GM12878 (cell line): ENCODE measurements around the gene C9. TPM values are rescaled to one million over a fixed set of nuclear protein-coding genes. Genes with fewer than 3 reads are reported as not detected.

ENCODE experiments used
- ATAC-seq: fragments of 200-7000 bp; cut with Tn5 transposase; 3 replicates; pipeline ENCODE4 v1.9.1; 2020; ENCODE audit warnings: mild to moderate bottlenecking, moderate library complexity
- BruUV-seq: library from RNA; stranded (reverse); fragments of 400-500 nt; replicated peaks from 2 replicates; lab custom pipeline; 2021; lab: Mats Ljungman, UMichigan
- CTCF ChIA-PET: fragments of 300-600 bp; sonication (Branson Sonifier 250); formaldehyde crosslinking; extraction: SDS; loops from one replicate; lab custom pipeline; 2021; ENCODE audit warnings: inconsistent platforms; lab: Yijun Ruan, JAX
- POLR2A ChIA-PET: fragments of 350-600 bp; formaldehyde crosslinking; extraction: SDS; loops from one replicate; lab custom pipeline; 2021; ENCODE audit warnings: inconsistent platforms; lab: Charles Lee
- RAD21 ChIA-PET: fragments of 300-600 bp; sonication (Branson Sonifier 250); formaldehyde crosslinking; loops from one replicate; lab custom pipeline; 2023; ENCODE audit warnings: antibody characterized with exemption; ENCODE audit not compliant: unreplicated experiment; lab: Charles Lee
- SMC1A ChIA-PET: fragments of 300-600 bp; sonication (Branson Sonifier 250); formaldehyde crosslinking; loops from one replicate; lab custom pipeline; 2023; ENCODE audit not compliant: unreplicated experiment, uncharacterized antibody; lab: Charles Lee
- DNase-seq: peaks from one replicate; pipeline ENCODE4 v3.0.0-alpha.2; 2011; ENCODE audit warnings: low read depth, low spot score
- FAIRE-seq: peaks from 3 replicates; lab custom pipeline; 2011; peaks lifted over from hg19 to GRCh38; lab: Jason Lieb, UNC
- H2AFZ ChIP-seq: 2 replicates; pipeline ENCODE4 v1.6.0; 2011; ENCODE audit warnings: low read depth, low read length, control low read depth; ENCODE audit not compliant: control insufficient read depth
- H3K27ac ChIP-seq: 2 replicates; pipeline ENCODE4 v1.5.1; 2011; ENCODE audit warnings: control low read depth; ENCODE audit not compliant: control insufficient read depth, insufficient read depth
- H3K27me3 ChIP-seq, 2 experiments: replicated peaks in 1 of 2; 2 replicates each; pipeline versions ENCODE4 v1.6.0 to v1.6.1; 2011; ENCODE audit warnings: low read length in 1 of 2; ENCODE audit not compliant: control insufficient read depth in 2 of 2, insufficient read depth in 2 of 2
- H3K36me3 ChIP-seq, 2 experiments: 2 replicates each; pipeline ENCODE4 v1.5.1; 2011; ENCODE audit warnings: low read length in 1 of 2; ENCODE audit not compliant: control insufficient read depth in 2 of 2, insufficient read depth in 2 of 2
- H3K4me1 ChIP-seq: 2 replicates; pipeline ENCODE4 v1.6.1; 2011; ENCODE audit warnings: mild to moderate bottlenecking, low read length, moderate library complexity, mixed read lengths; ENCODE audit not compliant: control insufficient read depth, insufficient read depth
- H3K4me2 ChIP-seq: 2 replicates; pipeline ENCODE4 v1.6.0; 2011; ENCODE audit warnings: control low read depth; ENCODE audit not compliant: control insufficient read depth, insufficient read depth
- H3K4me3 ChIP-seq: fragments of 200-600 bp; sonication (generic); 2 replicates; pipeline ENCODE4 v1.5.1; 2016
- H3K79me2 ChIP-seq: 2 replicates; pipeline ENCODE4 v1.6.0; 2011; ENCODE audit warnings: low read length; ENCODE audit not compliant: control insufficient read depth, insufficient read depth
- H3K9ac ChIP-seq: 2 replicates; pipeline ENCODE4 v1.8.0; 2011; ENCODE audit warnings: low read length, control low read depth, mixed read lengths; ENCODE audit not compliant: control insufficient read depth, insufficient read depth
- H3K9me3 ChIP-seq: replicated peaks from 3 replicates; pipeline ENCODE4 v1.5.1; 2011; ENCODE audit warnings: mild to moderate bottlenecking, low read length; ENCODE audit not compliant: control insufficient read depth, insufficient read depth
- H4K20me1 ChIP-seq: 2 replicates; pipeline ENCODE4 v1.6.0; 2011; ENCODE audit not compliant: control insufficient read depth, insufficient read depth
- TAF1 ChIP-seq: IDR thresholded peaks from 2 replicates; pipeline ENCODE4 v1.6.1; 2011; ENCODE audit warnings: mild to moderate bottlenecking, low read depth, low read length, borderline replicate concordance
- YY1 ChIP-seq: IDR thresholded peaks from 2 replicates; pipeline ENCODE4 v1.6.1; 2011; ENCODE audit warnings: low read depth, mild to moderate bottlenecking, low read length
- in situ Hi-C: fragments of 300-500 bp; cut with MboI; formaldehyde crosslinking; loops from 9 replicates; pipeline ENCODE4 v1.14.3; 2018; ENCODE audit warnings: mixed read lengths
- intact Hi-C: fragments of 100-400 bp; cut with micrococcal nuclease; formaldehyde crosslinking; loops from one replicate; pipeline ENCODE4 v1.14.2; 2022; ENCODE audit not compliant: unreplicated experiment
- polyA plus RNA-seq, 11 experiments: library from polyadenylated mRNA; depleted of rRNA in 4 of 11; unstranded in 6 of 11; stranded (reverse) in 5 of 11; fragments of >200 nt; fragmentation: Nextera tagmentation in 4 of 11; fragmentation: Illumina TruSeq in 1 of 11; extraction: Ambion mirVana in 4 of 11; extraction: Trizol in 1 of 11; gene quantifications; 1 replicate in 1 of 11; 2 replicates in 10 of 11; pipeline versions ENCODE4 v1.2.1 to v1.2.3, GENCODE V29; 2011 to 2016; ENCODE audit warnings: inconsistent platforms in 2 of 11, missing spikeins in 2 of 11, low read depth in 1 of 11
- total RNA-seq, 4 experiments: library from RNA; depleted of rRNA in 3 of 4; stranded (reverse); fragments of >200 nt in 3 of 4; fragmentation: Illumina TruSeq in 1 of 4; extraction: Trizol in 1 of 4; gene quantifications; 2 replicates each; pipeline versions ENCODE4 v1.2.1 to v1.2.3, GENCODE V29; 2013 to 2021
- TF ChIP-seq, protein P1 (sequence below): fragments of 450-650 bp; IDR thresholded peaks from 2 replicates; pipeline ENCODE4 v1.6.1; 2017; ENCODE audit warnings: mild to moderate bottlenecking, moderate library complexity

The C9 gene
- total and polyA plus RNA-seq, 10 of the 15 experiments (the other 5 are each of a cell fraction or from before 2014, with no cell fraction given), result 0.54 TPM; not detected in 9

- H3K9ac ChIP-seq, result no peak overlapping the region
- FAIRE-seq, result no peak
- no peaks in the 10 kb centered on the region for H3K4me1 ChIP-seq
- no peaks in the 10 kb centered on the region for H3K27me3 ChIP-seq
- RAD21 ChIA-PET, result no interaction called here
- H3K79me2 ChIP-seq, result no peaks in the 10 kb centered on the region
- H3K4me3 ChIP-seq, result no peak overlapping the region
- no peak overlapping the region for H3K27ac ChIP-seq
- H3K9me3 ChIP-seq, result no peaks in the 10 kb centered on the region
- TF ChIP-seq, protein P1, sequence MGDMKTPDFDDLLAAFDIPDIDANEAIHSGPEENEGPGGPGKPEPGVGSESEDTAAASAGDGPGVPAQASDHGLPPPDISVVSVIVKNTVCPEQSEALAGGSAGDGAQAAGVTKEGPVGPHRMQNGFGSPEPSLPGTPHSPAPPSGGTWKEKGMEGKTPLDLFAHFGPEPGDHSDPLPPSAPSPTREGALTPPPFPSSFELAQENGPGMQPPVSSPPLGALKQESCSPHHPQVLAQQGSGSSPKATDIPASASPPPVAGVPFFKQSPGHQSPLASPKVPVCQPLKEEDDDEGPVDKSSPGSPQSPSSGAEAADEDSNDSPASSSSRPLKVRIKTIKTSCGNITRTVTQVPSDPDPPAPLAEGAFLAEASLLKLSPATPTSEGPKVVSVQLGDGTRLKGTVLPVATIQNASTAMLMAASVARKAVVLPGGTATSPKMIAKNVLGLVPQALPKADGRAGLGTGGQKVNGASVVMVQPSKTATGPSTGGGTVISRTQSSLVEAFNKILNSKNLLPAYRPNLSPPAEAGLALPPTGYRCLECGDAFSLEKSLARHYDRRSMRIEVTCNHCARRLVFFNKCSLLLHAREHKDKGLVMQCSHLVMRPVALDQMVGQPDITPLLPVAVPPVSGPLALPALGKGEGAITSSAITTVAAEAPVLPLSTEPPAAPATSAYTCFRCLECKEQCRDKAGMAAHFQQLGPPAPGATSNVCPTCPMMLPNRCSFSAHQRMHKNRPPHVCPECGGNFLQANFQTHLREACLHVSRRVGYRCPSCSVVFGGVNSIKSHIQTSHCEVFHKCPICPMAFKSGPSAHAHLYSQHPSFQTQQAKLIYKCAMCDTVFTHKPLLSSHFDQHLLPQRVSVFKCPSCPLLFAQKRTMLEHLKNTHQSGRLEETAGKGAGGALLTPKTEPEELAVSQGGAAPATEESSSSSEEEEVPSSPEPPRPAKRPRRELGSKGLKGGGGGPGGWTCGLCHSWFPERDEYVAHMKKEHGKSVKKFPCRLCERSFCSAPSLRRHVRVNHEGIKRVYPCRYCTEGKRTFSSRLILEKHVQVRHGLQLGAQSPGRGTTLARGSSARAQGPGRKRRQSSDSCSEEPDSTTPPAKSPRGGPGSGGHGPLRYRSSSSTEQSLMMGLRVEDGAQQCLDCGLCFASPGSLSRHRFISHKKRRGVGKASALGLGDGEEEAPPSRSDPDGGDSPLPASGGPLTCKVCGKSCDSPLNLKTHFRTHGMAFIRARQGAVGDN, result no peak
- TF ChIP-seq YY1 (no peak), TAF1 (no peak)
- no peaks in the 10 kb centered on the region for H4K20me1 ChIP-seq
- no peak overlapping the region for H2AFZ ChIP-seq
- BruUV-seq, result no TSS peak
- no peaks in the 10 kb centered on the region for H3K36me3 ChIP-seq
- intact Hi-C loops, result no loop called here
- ATAC-seq, result no peak
- POLR2A ChIA-PET, result no interaction called here
- no peak overlapping the region for H3K4me2 ChIP-seq
- in situ Hi-C loops, result no loop called here
- no peak for DNase-seq
- CTCF ChIA-PET, result no interaction called here
- SMC1A ChIA-PET, result no interaction called here
Observed at GRCh38 chr5:39413771-39414170, 49.5 kb upstream of the C9 start.
